Adrenal gland (tissue), 12 donors: ENCODE data around the gene RNF43. TPM values are rescaled to one million over a fixed set of nuclear protein-coding genes. Genes with fewer than 3 reads are reported as not detected.

Source experiments
- DNase-seq, 7 donors: peaks; one replicate each; pipeline ENCODE4 v3.0.0-alpha.2; 2019 to 2020
- H3K27ac ChIP-seq, 5 donors: fragments of 200-600 bp; sonication (generic) in 4 of 5; 1 replicate in 3 of 5; 2 replicates in 2 of 5; pipeline versions ENCODE4 v1.5.1 to v1.8.0; 2016 to 2020; ENCODE audit warnings: mild to moderate bottlenecking in 1 of 5
- H3K27me3 ChIP-seq: fragments of 200-600 bp; 2 replicates; pipeline ENCODE4 v1.8.0; 2021
- H3K36me3 ChIP-seq, 2 donors: fragments of 200-600 bp; replicated peaks in 1 of 2; 1 replicate in 1 of 2; 2 replicates in 1 of 2; pipeline versions ENCODE4 v1.5.1 to v1.8.0; 2018 to 2022
- H3K4me1 ChIP-seq, 2 donors: fragments of 200-600 bp; replicated peaks in 1 of 2; 1 replicate in 1 of 2; 2 replicates in 1 of 2; pipeline versions ENCODE4 v1.5.1 to v1.8.0; 2018 to 2021
- H3K4me3 ChIP-seq, 4 donors: fragments of 200-600 bp; sonication (generic) in 3 of 4; one replicate each; pipeline ENCODE4 v1.5.1; 2016 to 2018
- H3K9me3 ChIP-seq, 3 donors: fragments of 200-600 bp; sonication (generic) in 1 of 3; replicated peaks in 1 of 3; 1 replicate in 2 of 3; 2 replicates in 1 of 3; pipeline versions ENCODE4 v1.5.1 to v1.8.0; 2016 to 2021
- POLR2A ChIP-seq, 2 donors: fragments of 450-650 bp; IDR thresholded peaks; one replicate each; pipeline ENCODE4 v1.6.1; 2017; ENCODE audit warnings: antibody characterized with exemption in 2 of 2, mild to moderate bottlenecking in 2 of 2, moderate library complexity in 1 of 2
- WGBS, 4 donors: extraction: QIAGEN DNeasy Blood & Tissue Kit in 2 of 4; methylation state at CpG; one replicate each; pipeline versions ENCODE4 v1.1.5 to v1.1.7; 2013 to 2017; 5-methylcytosine and 5-hydroxymethylcytosine counted together
- intact Hi-C, 2 donors: fragments of 100-400 bp; cut with DNase I; formaldehyde crosslinking; loops; one replicate each; pipeline versions ENCODE4 v1.14.1 to v1.15.0; 2022 to 2023
- polyA plus RNA-seq, 3 donors: library from polyadenylated mRNA; stranded (reverse); fragments of 200-250 nt in 2 of 3; fragments of 350-450 nt in 1 of 3; fragmentation: Illumina TruSeq in 1 of 3; extraction: RNeasy Lipid Tissue Mini Kit (QIAGEN cat#74804) in 1 of 3; gene quantifications; one replicate each; pipeline ENCODE4 v1.2.3, GENCODE V29; 2013 to 2014
- total RNA-seq, 9 donors: library from RNA; depleted of rRNA in 4 of 9; stranded (reverse); fragments of >200 nt in 4 of 9; fragments of 120-200 nt in 1 of 9; fragmentation: NEBNext Ultra II Directional in 1 of 9; extraction: Animal tissue kit (Norgen Biotek cat#: 25700) in 1 of 9; gene quantifications; one replicate each; pipeline versions ENCODE4 v1.1.0 to v1.2.4, GENCODE V29; 2013 to 2023
- TF ChIP-seq, protein P1 (sequence below), 6 experiments: fragments of 450-650 bp in 4 of 6; fragments of 200-600 bp in 2 of 6; sonication (generic) in 1 of 6; IDR thresholded peaks; 1 replicate in 5 of 6; 2 replicates in 1 of 6; pipeline versions ENCODE4 v1.5.1 to v1.8.0; 2016 to 2021; ENCODE audit warnings: antibody characterized with exemption in 6 of 6, mild to moderate bottlenecking in 2 of 6, moderate library complexity in 1 of 6
- donor health status: healthy with polysubstance abuse.
- donor health status: Bipolar disorder and iron deficiency.
- donor health status: DM: yes; HTN: yes; CAD: no.
- donor health status: DM: no; HTN: no; CAD: no.
- donor health status: DM: no; HTN: no; CAD: no.
- donor health status: DM: yes; HTN: yes; CAD: no.

Gene RNF43
- total and polyA plus RNA-seq, 12 donors, result 5.9 to 30.8 (median 12.7) TPM

DNA sequence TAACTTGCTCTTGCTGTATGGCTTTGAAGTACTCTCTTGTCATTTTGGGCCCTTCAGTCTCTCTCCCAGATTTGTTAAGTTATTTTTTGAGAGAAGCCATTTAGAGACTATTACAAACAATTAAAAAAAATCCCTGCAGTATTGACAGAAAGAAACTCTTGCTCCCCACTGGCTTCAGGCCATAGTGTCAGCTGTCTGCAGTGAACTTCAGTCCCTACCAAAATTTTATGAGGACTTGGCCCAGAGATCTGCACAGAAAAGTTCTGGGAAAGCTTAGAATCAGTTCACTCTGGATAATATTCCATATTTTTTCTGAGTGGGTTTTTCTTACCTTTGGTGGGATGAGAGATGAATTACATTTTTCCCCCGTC, 34.5 kb downstream of the RNF43 start:
- no peak for TF ChIP-seq POLR2A (IDR thresholded peaks at IDR 0.05)
- TF ChIP-seq, protein P1, sequence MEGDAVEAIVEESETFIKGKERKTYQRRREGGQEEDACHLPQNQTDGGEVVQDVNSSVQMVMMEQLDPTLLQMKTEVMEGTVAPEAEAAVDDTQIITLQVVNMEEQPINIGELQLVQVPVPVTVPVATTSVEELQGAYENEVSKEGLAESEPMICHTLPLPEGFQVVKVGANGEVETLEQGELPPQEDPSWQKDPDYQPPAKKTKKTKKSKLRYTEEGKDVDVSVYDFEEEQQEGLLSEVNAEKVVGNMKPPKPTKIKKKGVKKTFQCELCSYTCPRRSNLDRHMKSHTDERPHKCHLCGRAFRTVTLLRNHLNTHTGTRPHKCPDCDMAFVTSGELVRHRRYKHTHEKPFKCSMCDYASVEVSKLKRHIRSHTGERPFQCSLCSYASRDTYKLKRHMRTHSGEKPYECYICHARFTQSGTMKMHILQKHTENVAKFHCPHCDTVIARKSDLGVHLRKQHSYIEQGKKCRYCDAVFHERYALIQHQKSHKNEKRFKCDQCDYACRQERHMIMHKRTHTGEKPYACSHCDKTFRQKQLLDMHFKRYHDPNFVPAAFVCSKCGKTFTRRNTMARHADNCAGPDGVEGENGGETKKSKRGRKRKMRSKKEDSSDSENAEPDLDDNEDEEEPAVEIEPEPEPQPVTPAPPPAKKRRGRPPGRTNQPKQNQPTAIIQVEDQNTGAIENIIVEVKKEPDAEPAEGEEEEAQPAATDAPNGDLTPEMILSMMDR (IDR thresholded peaks at IDR 0.05), result no peak
- H3K4me3 ChIP-seq, result no peak overlapping the region
- H3K4me1 ChIP-seq, result peaks cover 4 to 18% of the 10 kb centered on the region in 2 donors
- no peaks in the 10 kb centered on the region for H3K27me3 ChIP-seq
- WGBS, 4 donors, result 89 to 94% (median 91%) methylated on average over 1 of the region's 1 CpG
- H3K27ac ChIP-seq, result no peak overlapping the region
- H3K9me3 ChIP-seq, result no peaks in the 10 kb centered on the region
- no peak for DNase-seq
- H3K36me3 ChIP-seq, result no peaks in the 10 kb centered on the region
- intact Hi-C loops, result no loop called here

DNA sequence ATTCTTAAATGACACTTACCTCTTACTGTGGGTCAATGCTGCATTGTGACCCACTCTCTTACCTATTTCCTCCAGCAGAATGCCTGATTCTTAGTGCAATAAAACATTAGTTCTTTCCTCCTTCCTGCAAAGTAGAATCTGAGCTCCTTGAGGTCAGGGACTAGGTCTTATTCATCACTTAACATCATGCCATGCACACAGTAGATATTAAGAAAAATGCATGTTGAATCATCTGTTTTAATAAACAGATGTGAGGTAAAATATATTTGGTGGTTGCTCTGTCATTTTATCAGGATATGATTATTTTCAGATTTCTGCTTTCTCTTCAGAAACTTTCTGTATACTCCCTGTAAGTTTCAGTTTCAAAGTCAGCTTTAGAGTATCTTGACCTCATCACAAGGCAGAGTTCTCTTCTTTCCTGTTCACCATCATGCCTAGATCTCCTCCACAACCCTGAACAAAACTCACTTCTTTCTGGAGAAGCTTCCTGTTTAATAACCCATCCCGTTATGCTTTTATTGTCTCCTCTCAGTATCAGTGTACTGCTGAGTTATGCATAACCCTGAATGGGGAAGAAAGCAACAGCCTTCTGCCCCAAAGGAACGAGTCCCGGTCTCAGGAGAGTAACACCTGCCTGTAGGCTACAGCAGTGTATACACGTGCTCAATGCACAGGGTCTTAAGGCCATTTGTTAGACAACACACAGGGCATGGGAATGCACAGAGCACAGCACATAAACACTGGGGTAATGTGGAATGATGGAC, 35.0 kb downstream of the RNF43 start:
- Histone ChIP-seq H3K4me3 (no peak overlapping the region), H3K36me3 (no peaks in the 10 kb centered on the region), H3K27ac (no peak overlapping the region), H3K4me1 (peaks cover 4 to 18% of the 10 kb centered on the region in 2 donors), H3K27me3 (no peaks in the 10 kb centered on the region), H3K9me3 (no peaks in the 10 kb centered on the region)
- no peak for DNase-seq
- WGBS, 4 donors, result 45 to 60% (median 52%) methylated on average over 3 to 4 of the region's 4 CpGs
- TF ChIP-seq, protein P1 (IDR thresholded peaks at IDR 0.05), result no peak
- TF ChIP-seq POLR2A (IDR thresholded peaks at IDR 0.05), result no peak
- intact Hi-C loops, result no loop called here

DNA sequence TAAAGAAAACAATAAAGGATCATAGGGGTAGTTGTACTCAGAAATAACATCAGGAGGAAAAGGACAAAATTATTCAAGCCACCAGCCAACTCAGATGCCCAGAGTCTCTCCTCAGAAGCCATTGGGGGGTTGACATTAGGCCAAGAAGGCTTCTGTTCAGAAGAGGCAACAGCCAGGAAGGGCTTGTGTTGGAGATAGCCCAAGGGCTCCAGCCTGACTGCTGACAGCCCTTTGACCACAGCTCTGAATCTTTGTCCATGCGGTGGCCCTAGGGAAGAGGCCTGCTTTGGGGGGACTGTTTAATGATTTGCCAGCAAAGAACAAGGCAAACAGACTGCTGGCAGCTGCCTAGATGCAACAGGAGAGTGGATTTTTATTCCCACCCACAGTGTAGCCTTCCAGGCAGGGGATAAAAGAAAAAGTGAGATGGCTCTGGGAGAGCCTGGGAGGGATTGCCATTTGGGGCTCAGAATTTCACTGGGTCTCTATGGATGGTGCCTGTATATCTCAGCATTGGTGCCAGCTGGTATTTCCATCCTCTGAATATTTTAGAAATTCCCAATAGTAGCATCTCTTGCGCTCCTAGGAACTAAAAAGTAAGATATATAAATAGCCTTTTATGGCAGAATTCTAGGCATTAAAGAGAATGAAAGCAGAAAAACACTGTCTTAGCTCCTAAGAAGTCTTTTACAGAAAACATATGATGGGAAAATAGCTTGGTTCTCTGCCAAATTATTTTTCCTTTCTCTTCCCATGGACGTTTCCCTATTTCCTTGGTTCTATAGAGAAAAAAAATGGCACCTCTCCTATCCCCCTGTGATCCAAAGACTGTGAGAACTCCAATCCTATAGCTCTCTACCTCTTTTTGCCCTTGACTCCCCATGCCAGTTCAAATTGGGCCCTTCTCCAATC, 36.0 kb downstream of the RNF43 start:
- Histone ChIP-seq H3K9me3 (no peaks in the 10 kb centered on the region), H3K27ac (no peak overlapping the region), H3K27me3 (no peaks in the 10 kb centered on the region), H3K4me3 (no peak overlapping the region), H3K36me3 (no peaks in the 10 kb centered on the region), H3K4me1 (peaks cover 4 to 18% of the 10 kb centered on the region in 2 donors)
- no peak for DNase-seq
- intact Hi-C loops, result no loop called here
- 49 to 74% (median 69%) methylated on average over 3 of the region's 3 CpGs for WGBS, 4 donors
- TF ChIP-seq, protein P1 (IDR thresholded peaks at IDR 0.05), result no peak
- no peak for TF ChIP-seq POLR2A (IDR thresholded peaks at IDR 0.05)
